Right atrium auricular region (tissue), 2 donors: ENCODE measurements around the gene EDN1. TPM values are rescaled to one million over a fixed set of nuclear protein-coding genes. Genes with fewer than 3 reads are reported as not detected.

ENCODE experiments used
- DNase-seq: peaks from one replicate; pipeline ENCODE4 v3.0.0-alpha.2; 2019; ENCODE audit warnings: low spot score
- H3K27ac ChIP-seq, 2 donors: fragments of 200-600 bp; sonication (generic); 1 replicate in 1 of 2; 2 replicates in 1 of 2; pipeline ENCODE4 v1.5.1; 2016 to 2019
- H3K27me3 ChIP-seq, 2 donors: fragments of 200-600 bp; sonication (generic); one replicate each; pipeline versions ENCODE4 v1.5.1 to v1.6.0; 2017 to 2019
- H3K36me3 ChIP-seq: fragments of 200-600 bp; sonication (generic); one replicate; pipeline ENCODE4 v1.5.1; 2016
- H3K4me1 ChIP-seq, 2 donors: fragments of 200-600 bp; sonication (generic); one replicate each; pipeline versions ENCODE4 v1.5.1 to v1.6.0; 2017 to 2019
- H3K4me3 ChIP-seq, 2 donors: fragments of 200-600 bp; sonication (generic); 1 replicate in 1 of 2; 2 replicates in 1 of 2; pipeline ENCODE4 v1.5.1; 2017 to 2019; ENCODE audit warnings: mild to moderate bottlenecking in 1 of 2, moderate library complexity in 1 of 2
- H3K9me3 ChIP-seq, 2 donors: fragments of 200-600 bp; sonication (generic); one replicate each; pipeline ENCODE4 v1.5.1; 2019
- CTCF ChIP-seq, 2 donors: fragments of 200-600 bp; sonication (generic); IDR thresholded peaks; one replicate each; pipeline ENCODE4 v1.5.1; 2019; ENCODE audit warnings: antibody characterized with exemption in 2 of 2
- total RNA-seq, 2 donors: library from RNA; depleted of rRNA; stranded (reverse); fragments of >200 nt; gene quantifications; one replicate each; pipeline ENCODE4 v1.1.0, GENCODE V29; 2016

The EDN1 gene
- total RNA-seq, 2 donors from 2014 or later = 9.0 to 13.4 TPM

- H3K27ac ChIP-seq = no peak overlapping the region
- no peak overlapping the region for H3K4me3 ChIP-seq
- TF ChIP-seq CTCF (IDR thresholded peaks at IDR 0.05) = no peak
- H3K9me3 ChIP-seq = no peaks in the 10 kb centered on the region
- H3K4me1 ChIP-seq = no peaks in the 10 kb centered on the region
- no peak for DNase-seq
- no peaks in the 10 kb centered on the region for H3K36me3 ChIP-seq
- no peaks in the 10 kb centered on the region for H3K27me3 ChIP-seq
Measured at GRCh38 chr6:12324748-12325147, 34.6 kb downstream of the EDN1 start.

- no peak overlapping the region for H3K27ac ChIP-seq
- no peaks in the 10 kb centered on the region for H3K36me3 ChIP-seq
- TF ChIP-seq CTCF (IDR thresholded peaks at IDR 0.05) = no peak
- no peaks in the 10 kb centered on the region for H3K4me1 ChIP-seq
- no peaks in the 10 kb centered on the region for H3K9me3 ChIP-seq
- no peaks in the 10 kb centered on the region for H3K27me3 ChIP-seq
- DNase-seq = no peak
- no peak overlapping the region for H3K4me3 ChIP-seq
Measured at GRCh38 chr6:12325872-12326271, 35.7 kb downstream of the EDN1 start.

GRCh38 chr6:12327391-12327790 is 37.2 kb downstream of the EDN1 start:
- no peak overlapping the region for H3K4me3 ChIP-seq
- no peaks in the 10 kb centered on the region for H3K36me3 ChIP-seq
- no peaks in the 10 kb centered on the region for H3K27me3 ChIP-seq
- no peak for DNase-seq
- H3K9me3 ChIP-seq = no peaks in the 10 kb centered on the region
- H3K27ac ChIP-seq = no peak overlapping the region
- no peak for TF ChIP-seq CTCF (IDR thresholded peaks at IDR 0.05)
- peaks cover 0 to 11% of the 10 kb centered on the region in 2 donors for H3K4me1 ChIP-seq

- Histone ChIP-seq H3K27ac (no peak overlapping the region), H3K36me3 (no peaks in the 10 kb centered on the region), H3K4me1 (peaks cover 0 to 13% of the 10 kb centered on the region in 2 donors), H3K4me3 (no peak overlapping the region), H3K27me3 (no peaks in the 10 kb centered on the region), H3K9me3 (no peaks in the 10 kb centered on the region)
- TF ChIP-seq CTCF (IDR thresholded peaks at IDR 0.05) = no peak
- DNase-seq = no peak
Measured at GRCh38 chr6:12327988-12328387, 37.8 kb downstream of the EDN1 start.

GRCh38 chr6:12328701-12329100 is 38.5 kb downstream of the EDN1 start:
- H3K27ac ChIP-seq = no peak overlapping the region
- H3K27me3 ChIP-seq = no peaks in the 10 kb centered on the region
- DNase-seq = no peak
- H3K4me3 ChIP-seq = no peak overlapping the region
- no peaks in the 10 kb centered on the region for H3K9me3 ChIP-seq
- H3K36me3 ChIP-seq = no peaks in the 10 kb centered on the region
- TF ChIP-seq CTCF (IDR thresholded peaks at IDR 0.05) = no peak
- peaks cover 0 to 13% of the 10 kb centered on the region in 2 donors for H3K4me1 ChIP-seq

GRCh38 chr6:12331474-12331873 is 41.3 kb downstream of the EDN1 start:
- Histone ChIP-seq H3K9me3 (no peaks in the 10 kb centered on the region), H3K27me3 (no peaks in the 10 kb centered on the region), H3K4me3 (no peak overlapping the region), H3K36me3 (no peaks in the 10 kb centered on the region), H3K27ac (no peak overlapping the region), H3K4me1 (peaks cover 0 to 13% of the 10 kb centered on the region in 2 donors)
- TF ChIP-seq CTCF (IDR thresholded peaks at IDR 0.05) = no peak
- no peak for DNase-seq
